DND-41 (cell line): Measurements from ENCODE around the gene MPPE1.

ENCODE experiments used
- EZH2 ChIP-seq: IDR thresholded peaks from 3 replicates; pipeline ENCODE4 v1.6.1; 2012; ENCODE audit warnings: borderline replicate concordance, low read depth, mild to moderate bottlenecking, moderate library complexity, low read length, inconsistent platforms; ENCODE audit not compliant: severe bottlenecking
- TF ChIP-seq, protein P1 (sequence below): IDR thresholded peaks from 2 replicates; pipeline ENCODE4 v1.5.1; 2012; ENCODE audit warnings: borderline replicate concordance, low read length, moderate library complexity, mild to moderate bottlenecking; ENCODE audit not compliant: poor library complexity, severe bottlenecking; ENCODE audit errors: extremely low read depth

DNA sequence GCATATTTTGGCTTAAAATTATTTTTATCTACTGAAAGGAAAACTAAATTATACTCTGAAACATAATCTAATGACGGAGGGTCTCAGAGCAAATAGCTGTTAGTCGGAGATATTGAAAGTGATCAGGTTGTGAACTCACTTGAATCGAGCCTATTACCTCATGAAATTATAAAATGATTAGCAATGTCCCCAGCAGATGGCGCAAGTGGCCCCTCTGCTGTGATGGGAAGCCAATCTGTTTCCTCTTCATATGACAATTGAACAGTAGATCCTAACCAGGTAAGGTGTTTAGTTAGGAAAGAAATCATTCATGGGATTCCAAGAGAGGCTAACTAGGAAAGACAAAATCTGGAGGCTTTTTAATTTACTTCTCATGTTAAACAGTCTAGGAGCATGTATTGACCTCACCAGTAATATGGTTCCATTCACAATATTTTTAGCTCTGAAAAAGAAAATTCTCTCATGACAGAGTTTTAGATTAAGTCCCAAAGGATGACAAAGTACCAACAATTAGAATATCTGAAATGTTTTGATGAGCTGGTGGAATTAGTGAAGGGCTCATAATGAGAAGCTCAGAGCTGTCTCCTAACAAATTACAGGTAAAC lies 29.9 kb upstream of the MPPE1 start:
- TF ChIP-seq, protein P1, sequence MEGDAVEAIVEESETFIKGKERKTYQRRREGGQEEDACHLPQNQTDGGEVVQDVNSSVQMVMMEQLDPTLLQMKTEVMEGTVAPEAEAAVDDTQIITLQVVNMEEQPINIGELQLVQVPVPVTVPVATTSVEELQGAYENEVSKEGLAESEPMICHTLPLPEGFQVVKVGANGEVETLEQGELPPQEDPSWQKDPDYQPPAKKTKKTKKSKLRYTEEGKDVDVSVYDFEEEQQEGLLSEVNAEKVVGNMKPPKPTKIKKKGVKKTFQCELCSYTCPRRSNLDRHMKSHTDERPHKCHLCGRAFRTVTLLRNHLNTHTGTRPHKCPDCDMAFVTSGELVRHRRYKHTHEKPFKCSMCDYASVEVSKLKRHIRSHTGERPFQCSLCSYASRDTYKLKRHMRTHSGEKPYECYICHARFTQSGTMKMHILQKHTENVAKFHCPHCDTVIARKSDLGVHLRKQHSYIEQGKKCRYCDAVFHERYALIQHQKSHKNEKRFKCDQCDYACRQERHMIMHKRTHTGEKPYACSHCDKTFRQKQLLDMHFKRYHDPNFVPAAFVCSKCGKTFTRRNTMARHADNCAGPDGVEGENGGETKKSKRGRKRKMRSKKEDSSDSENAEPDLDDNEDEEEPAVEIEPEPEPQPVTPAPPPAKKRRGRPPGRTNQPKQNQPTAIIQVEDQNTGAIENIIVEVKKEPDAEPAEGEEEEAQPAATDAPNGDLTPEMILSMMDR, result peak; percentile 84
- no peak for TF ChIP-seq EZH2
